Activated CD4-positive, alpha-beta T cell treated with anti-CD3 and anti-CD28 coated beads, Interleukin-2, amount 10 ng/mL, durations not matched to agents 7 days and 5 days (primary cell): Measurements from ENCODE around the gene SEC24B. TPM values are rescaled to one million over a fixed set of nuclear protein-coding genes. Genes with fewer than 3 reads are reported as not detected.

ENCODE experiments used
- CTCF ChIA-PET: fragments of 350-600 bp; sonication (Branson Sonifier 250); formaldehyde crosslinking; loops from one replicate; lab custom pipeline; 2021; ENCODE audit warnings: antibody characterized with exemption; lab: Charles Lee
- POLR2A ChIA-PET: fragments of 350-600 bp; sonication (Branson Sonifier 250); formaldehyde crosslinking; loops from one replicate; lab custom pipeline; 2021; ENCODE audit warnings: antibody characterized with exemption; lab: Charles Lee
- DNase-seq: peaks from one replicate; pipeline ENCODE4 v3.0.0-alpha.2; 2020
- H3K27ac Mint-ChIP-seq: one replicate; pipeline ENCODE4 v1.8.0; 2021; ENCODE audit warnings: mild to moderate bottlenecking, moderate library complexity, mixed read lengths
- H3K27me3 Mint-ChIP-seq: one replicate; pipeline ENCODE4 v1.8.0; 2021; ENCODE audit warnings: mixed read lengths
- H3K36me3 Mint-ChIP-seq: one replicate; pipeline ENCODE4 v1.8.0; 2021; ENCODE audit warnings: low read depth, mixed read lengths
- H3K4me1 Mint-ChIP-seq: one replicate; pipeline ENCODE4 v1.8.0; 2021; ENCODE audit warnings: mixed read lengths
- H3K4me3 Mint-ChIP-seq: one replicate; pipeline ENCODE4 v1.8.0; 2021; ENCODE audit warnings: mild to moderate bottlenecking, moderate library complexity, mixed read lengths
- H3K9me3 Mint-ChIP-seq: one replicate; pipeline ENCODE4 v1.8.0; 2021; ENCODE audit warnings: mixed read lengths
- total RNA-seq, 2 experiments: library from RNA; stranded (reverse); gene quantifications; one replicate each; pipeline ENCODE4 v1.2.3, GENCODE V29; 2021

SEC24B gene
- total RNA-seq, 2 experiments from 2014 or later, result 24.9 to 31.3 TPM

- Mint-ChIP-seq H3K9me3 (no peaks in the 10 kb centered on the region), H3K27ac (no peak overlapping the region), H3K4me1 (no peaks in the 10 kb centered on the region), H3K4me3 (no peak overlapping the region), H3K27me3 (no peaks in the 10 kb centered on the region), H3K36me3 (no peaks in the 10 kb centered on the region)
- no peak for DNase-seq
- CTCF ChIA-PET, result interaction anchor here (0.9 to 1.3 kb wide), 3 partner anchors 23 to 631 kb away, joined by 3 to 5 read pairs (median 3); partner anchors contain the start of gene SEC24B
- POLR2A ChIA-PET, result no interaction called here
These were observed 22.8 kb upstream of the SEC24B start for GRCh38 chr4:109410776-109411175.

GRCh38 chr4:109411964-109412363 lies 21.7 kb upstream of the SEC24B start:
- no peaks in the 10 kb centered on the region for H3K9me3 Mint-ChIP-seq
- no peak overlapping the region for H3K27ac Mint-ChIP-seq
- ChIA-PET CTCF (no interaction called here), POLR2A (no interaction called here)
- H3K4me1 Mint-ChIP-seq, result no peaks in the 10 kb centered on the region
- H3K27me3 Mint-ChIP-seq, result no peaks in the 10 kb centered on the region
- DNase-seq, result no peak
- H3K36me3 Mint-ChIP-seq, result no peaks in the 10 kb centered on the region
- no peak overlapping the region for H3K4me3 Mint-ChIP-seq

GRCh38 chr4:109412776-109413175 lies 20.8 kb upstream of the SEC24B start:
- no peak for DNase-seq
- Mint-ChIP-seq H3K4me3 (no peak overlapping the region), H3K27ac (no peak overlapping the region), H3K4me1 (no peaks in the 10 kb centered on the region), H3K27me3 (no peaks in the 10 kb centered on the region), H3K9me3 (no peaks in the 10 kb centered on the region), H3K36me3 (no peaks in the 10 kb centered on the region)
- POLR2A ChIA-PET, result no interaction called here
- CTCF ChIA-PET, result no interaction called here

- DNase-seq, result no peak
- H3K36me3 Mint-ChIP-seq, result no peaks in the 10 kb centered on the region
- ChIA-PET CTCF (no interaction called here), POLR2A (no interaction called here)
- no peaks in the 10 kb centered on the region for H3K4me1 Mint-ChIP-seq
- no peak overlapping the region for H3K4me3 Mint-ChIP-seq
- H3K9me3 Mint-ChIP-seq, result no peaks in the 10 kb centered on the region
- H3K27ac Mint-ChIP-seq, result no peak overlapping the region
- H3K27me3 Mint-ChIP-seq, result no peaks in the 10 kb centered on the region
These were observed 18.7 kb upstream of the SEC24B start for GRCh38 chr4:109414938-109415337.

GRCh38 chr4:109418588-109418987 lies 15.0 kb upstream of the SEC24B start:
- Mint-ChIP-seq H3K4me1 (peaks cover 3% of the 10 kb centered on the region), H3K36me3 (no peaks in the 10 kb centered on the region), H3K27me3 (no peaks in the 10 kb centered on the region), H3K9me3 (no peaks in the 10 kb centered on the region), H3K4me3 (no peak overlapping the region), H3K27ac (no peak overlapping the region)
- ChIA-PET CTCF (no interaction called here), POLR2A (no interaction called here)
- DNase-seq, result no peak

GRCh38 chr4:109419679-109420078 lies 13.9 kb upstream of the SEC24B start:
- H3K27me3 Mint-ChIP-seq, result no peaks in the 10 kb centered on the region
- ChIA-PET POLR2A (no interaction called here), CTCF (interaction anchor here (0.6 to 2.7 kb wide), 3 partner anchors 14 to 284 kb away, joined by 3 to 8 read pairs (median 4); partner anchors contain the start of genes CASP6 and SEC24B)

GRCh38 chr4:109424093-109424841 lies 9.3 kb upstream of the SEC24B start:
- Mint-ChIP-seq H3K9me3 (no peaks in the 10 kb centered on the region), H3K27ac (no peak overlapping the region), H3K27me3 (no peaks in the 10 kb centered on the region), H3K4me1 (peaks cover 6% of the 10 kb centered on the region), H3K36me3 (no peaks in the 10 kb centered on the region), H3K4me3 (no peak overlapping the region)
- ChIA-PET CTCF (interaction anchor here (1.2 to 3.9 kb wide), 2 partner anchors 9 to 338 kb away, joined by 3 to 13 read pairs; partner anchors contain the start of gene SEC24B), POLR2A (no interaction called here)
- DNase-seq, result no peak

More at GRCh38 chr4:109419679-109420078, 13.9 kb upstream of the SEC24B start:
- H3K36me3 Mint-ChIP-seq, result no peaks in the 10 kb centered on the region
- no peaks in the 10 kb centered on the region for H3K9me3 Mint-ChIP-seq
- no peak for DNase-seq
- no peak overlapping the region for H3K27ac Mint-ChIP-seq
- peaks cover 3% of the 10 kb centered on the region for H3K4me1 Mint-ChIP-seq
- H3K4me3 Mint-ChIP-seq, result no peak overlapping the region

- H3K9me3 Mint-ChIP-seq, result no peaks in the 10 kb centered on the region
- POLR2A ChIA-PET, result interaction anchor here (0.6 kb wide), 1 partner anchor 277 kb away, joined by 5 read pairs; no protein-coding TSS in a partner anchor
- CTCF ChIA-PET, result interaction anchor here (3.9 kb wide), 1 partner anchor 8 kb away, joined by 13 read pairs; the partner anchor contains the start of gene SEC24B
- H3K27me3 Mint-ChIP-seq, result no peaks in the 10 kb centered on the region
- no peak for DNase-seq
- no peak overlapping the region for H3K4me3 Mint-ChIP-seq
- no peak overlapping the region for H3K27ac Mint-ChIP-seq
- H3K36me3 Mint-ChIP-seq, result peaks cover 4% of the 10 kb centered on the region
- peaks cover 10% of the 10 kb centered on the region for H3K4me1 Mint-ChIP-seq
These were observed 8.2 kb upstream of the SEC24B start for GRCh38 chr4:109425405-109425804.

- no peaks in the 10 kb centered on the region for H3K9me3 Mint-ChIP-seq
- H3K36me3 Mint-ChIP-seq, result peaks cover 10% of the 10 kb centered on the region
- ChIA-PET CTCF (no interaction called here), POLR2A (no interaction called here)
- DNase-seq, result no peak
- peaks cover 22% of the 10 kb centered on the region for H3K4me1 Mint-ChIP-seq
- no peak overlapping the region for H3K27ac Mint-ChIP-seq
- no peaks in the 10 kb centered on the region for H3K27me3 Mint-ChIP-seq
- no peak overlapping the region for H3K4me3 Mint-ChIP-seq
These were observed 4.1 kb upstream of the SEC24B start for GRCh38 chr4:109429545-109429944.

- DNase-seq, result no peak
- Mint-ChIP-seq H3K4me1 (peaks cover 46% of the 10 kb centered on the region), H3K27ac (peak overlapping the region; percentile 91), H3K9me3 (no peaks in the 10 kb centered on the region), H3K27me3 (no peaks in the 10 kb centered on the region), H3K36me3 (peaks cover 12% of the 10 kb centered on the region), H3K4me3 (peak overlapping the region; percentile 82)
- CTCF ChIA-PET, result interaction anchor here (0.7 to 1.7 kb wide), 5 partner anchors 98 to 578 kb away, joined by 3 to 8 read pairs (median 3); no protein-coding TSS in a partner anchor
- POLR2A ChIA-PET, result no interaction called here
These were observed 1.4 kb upstream of the SEC24B start for GRCh38 chr4:109432203-109432602.

GRCh38 chr4:109432696-109433095 lies 919 bp upstream of the SEC24B start:
- H3K4me1 Mint-ChIP-seq, result peaks cover 47% of the 10 kb centered on the region
- H3K9me3 Mint-ChIP-seq, result no peaks in the 10 kb centered on the region
- H3K4me3 Mint-ChIP-seq, result peak overlapping the region; percentile 82
- peaks cover 16% of the 10 kb centered on the region for H3K36me3 Mint-ChIP-seq
- peak overlapping the region; percentile 91 for H3K27ac Mint-ChIP-seq
- ChIA-PET CTCF (interaction anchor here (0.6 to 2.1 kb wide), 33 partner anchors 8 to 578 kb away, joined by 3 to 13 read pairs (median 4); partner anchors contain the start of gene CASP6), POLR2A (no interaction called here)
- no peaks in the 10 kb centered on the region for H3K27me3 Mint-ChIP-seq
- DNase-seq, result no peak

GRCh38 chr4:109434007-109434971 lies 674 bp downstream of the SEC24B start:
- CTCF ChIA-PET, result interaction anchor here (0.6 to 2.1 kb wide), 26 partner anchors 7 to 535 kb away, joined by 3 to 13 read pairs (median 4); partner anchors contain the start of gene CASP6
- Mint-ChIP-seq H3K36me3 (peaks cover 18% of the 10 kb centered on the region), H3K27ac (peak overlapping the region; percentile 80), H3K4me1 (peaks cover 57% of the 10 kb centered on the region), H3K27me3 (no peaks in the 10 kb centered on the region), H3K4me3 (peak overlapping the region; percentile 79), H3K9me3 (no peaks in the 10 kb centered on the region)
- POLR2A ChIA-PET, result no interaction called here
- DNase-seq, result peak; percentile 20
